ENCODE measurements around the gene MX1. TPM values are rescaled to one million over a fixed set of nuclear protein-coding genes. Genes with fewer than 3 reads are reported as not detected.

The MX1 gene
- total RNA-seq, 1 donor from 2014 or later: 420 TPM

DNA sequence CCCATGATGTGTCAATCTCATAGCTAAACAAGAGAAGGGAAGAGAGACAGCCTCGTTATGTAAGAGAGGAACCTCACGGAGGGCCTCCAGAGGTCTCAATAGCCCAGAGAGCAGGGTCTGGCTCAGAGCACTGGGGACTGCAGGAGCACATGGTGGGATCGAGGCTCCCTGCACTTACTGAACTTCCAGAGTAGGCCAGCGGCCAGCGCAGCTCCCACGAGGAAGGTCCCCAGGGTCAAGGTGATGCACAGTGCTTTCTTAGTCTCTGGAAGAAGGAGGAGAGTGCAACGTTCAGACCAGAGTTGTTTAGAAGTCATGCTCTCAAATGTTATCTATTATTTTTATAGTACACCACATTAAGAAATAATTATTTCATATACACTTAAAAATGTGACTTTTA, 63.3 kb downstream of the MX1 start:
- Histone ChIP-seq H2AFZ (ENCODE audit: low read depth, low read length) (no peak overlapping the region), H3K4me2 (ENCODE audit: low read length) (no peak overlapping the region), H3K9ac (ENCODE audit: low read length) (no peak overlapping the region), H3K79me2 (ENCODE audit: insufficient read depth, low read length) (no peaks in the 10 kb centered on the region), H3K4me1 (ENCODE audit: insufficient read depth, low read length) (peaks cover 16% of the 10 kb centered on the region), H3K27ac (ENCODE audit: low read depth, low read length) (no peak overlapping the region), H3K27me3 (ENCODE audit: insufficient read depth, low read length) (no peaks in the 10 kb centered on the region), H3K36me3 (ENCODE audit: insufficient read depth, low read length) (no peaks in the 10 kb centered on the region), H3K4me3 (ENCODE audit: insufficient read depth, low read depth, low read length) (no peak overlapping the region), H3K9me3 (ENCODE audit: insufficient read depth, low read depth, low read length) (no peaks in the 10 kb centered on the region), H4K20me1 (ENCODE audit: insufficient read depth, low read length) (no peaks in the 10 kb centered on the region)
- no peaks in the 10 kb centered on the region for H3K9me3 Mint-ChIP-seq (ENCODE audit: unreplicated experiment)
- H3K27me3 Mint-ChIP-seq (ENCODE audit: low read depth, unreplicated experiment): peaks cover 8% of the 10 kb centered on the region
- no peaks in the 10 kb centered on the region for H3K36me3 Mint-ChIP-seq (ENCODE audit: low read depth, unreplicated experiment)
- peaks cover 19% of the 10 kb centered on the region for H3K4me1 Mint-ChIP-seq (ENCODE audit: low read depth, unreplicated experiment)
- H3K27ac Mint-ChIP-seq (ENCODE audit: unreplicated experiment): no peak overlapping the region
- FAIRE-seq: no peak
- H3K4me3 Mint-ChIP-seq (ENCODE audit: unreplicated experiment): no peak overlapping the region
- TF ChIP-seq EZH2 (IDR thresholded peaks at IDR 0.05; ENCODE audit: insufficient read depth, low read length): no peak
- no peak for DNase-seq (ENCODE audit: low read depth)

DNA sequence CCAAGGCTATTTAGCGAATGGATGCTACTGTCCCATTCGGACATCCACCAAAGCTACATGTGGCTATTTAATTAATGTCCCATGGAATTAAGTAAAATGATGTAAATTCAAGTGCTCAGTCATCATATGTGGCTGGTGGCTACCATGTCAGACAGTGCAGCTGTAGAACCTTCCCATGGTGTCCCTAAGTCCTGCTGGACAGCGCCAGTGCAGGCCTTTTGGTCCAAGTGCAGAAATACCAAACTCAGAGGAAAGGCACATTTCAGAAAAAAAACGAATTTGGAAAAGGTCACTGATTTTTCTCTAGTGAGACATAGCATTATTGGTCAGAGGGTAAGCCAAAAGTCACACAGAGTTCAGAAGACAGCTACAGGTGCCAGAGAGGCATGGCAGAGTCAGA, 64.3 kb downstream of the MX1 start:
- DNase-seq (ENCODE audit: low read depth) (no peak), FAIRE-seq (no peak)
- Mint-ChIP-seq H3K36me3 (ENCODE audit: low read depth, unreplicated experiment) (no peaks in the 10 kb centered on the region), H3K4me1 (ENCODE audit: low read depth, unreplicated experiment) (peaks cover 19% of the 10 kb centered on the region), H3K9me3 (ENCODE audit: unreplicated experiment) (no peaks in the 10 kb centered on the region), H3K27me3 (ENCODE audit: low read depth, unreplicated experiment) (peaks cover 8% of the 10 kb centered on the region), H3K4me3 (ENCODE audit: unreplicated experiment) (no peak overlapping the region), H3K27ac (ENCODE audit: unreplicated experiment) (no peak overlapping the region)
- Histone ChIP-seq H3K4me1 (ENCODE audit: insufficient read depth, low read length) (peaks cover 16% of the 10 kb centered on the region), H3K79me2 (ENCODE audit: insufficient read depth, low read length) (no peaks in the 10 kb centered on the region), H3K9ac (ENCODE audit: low read length) (no peak overlapping the region), H3K27me3 (ENCODE audit: insufficient read depth, low read length) (no peaks in the 10 kb centered on the region), H3K4me3 (ENCODE audit: insufficient read depth, low read depth, low read length) (no peak overlapping the region), H3K9me3 (ENCODE audit: insufficient read depth, low read depth, low read length) (no peaks in the 10 kb centered on the region), H4K20me1 (ENCODE audit: insufficient read depth, low read length) (no peaks in the 10 kb centered on the region), H3K4me2 (ENCODE audit: low read length) (no peak overlapping the region), H3K27ac (ENCODE audit: low read depth, low read length) (no peak overlapping the region), H2AFZ (ENCODE audit: low read depth, low read length) (no peak overlapping the region), H3K36me3 (ENCODE audit: insufficient read depth, low read length) (no peaks in the 10 kb centered on the region)
- TF ChIP-seq, protein P1, sequence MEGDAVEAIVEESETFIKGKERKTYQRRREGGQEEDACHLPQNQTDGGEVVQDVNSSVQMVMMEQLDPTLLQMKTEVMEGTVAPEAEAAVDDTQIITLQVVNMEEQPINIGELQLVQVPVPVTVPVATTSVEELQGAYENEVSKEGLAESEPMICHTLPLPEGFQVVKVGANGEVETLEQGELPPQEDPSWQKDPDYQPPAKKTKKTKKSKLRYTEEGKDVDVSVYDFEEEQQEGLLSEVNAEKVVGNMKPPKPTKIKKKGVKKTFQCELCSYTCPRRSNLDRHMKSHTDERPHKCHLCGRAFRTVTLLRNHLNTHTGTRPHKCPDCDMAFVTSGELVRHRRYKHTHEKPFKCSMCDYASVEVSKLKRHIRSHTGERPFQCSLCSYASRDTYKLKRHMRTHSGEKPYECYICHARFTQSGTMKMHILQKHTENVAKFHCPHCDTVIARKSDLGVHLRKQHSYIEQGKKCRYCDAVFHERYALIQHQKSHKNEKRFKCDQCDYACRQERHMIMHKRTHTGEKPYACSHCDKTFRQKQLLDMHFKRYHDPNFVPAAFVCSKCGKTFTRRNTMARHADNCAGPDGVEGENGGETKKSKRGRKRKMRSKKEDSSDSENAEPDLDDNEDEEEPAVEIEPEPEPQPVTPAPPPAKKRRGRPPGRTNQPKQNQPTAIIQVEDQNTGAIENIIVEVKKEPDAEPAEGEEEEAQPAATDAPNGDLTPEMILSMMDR (IDR thresholded peaks at IDR 0.05; ENCODE audit: insufficient read depth, low read depth, low read length): no peak
- no peak for TF ChIP-seq EZH2 (IDR thresholded peaks at IDR 0.05; ENCODE audit: insufficient read depth, low read length)

DNA sequence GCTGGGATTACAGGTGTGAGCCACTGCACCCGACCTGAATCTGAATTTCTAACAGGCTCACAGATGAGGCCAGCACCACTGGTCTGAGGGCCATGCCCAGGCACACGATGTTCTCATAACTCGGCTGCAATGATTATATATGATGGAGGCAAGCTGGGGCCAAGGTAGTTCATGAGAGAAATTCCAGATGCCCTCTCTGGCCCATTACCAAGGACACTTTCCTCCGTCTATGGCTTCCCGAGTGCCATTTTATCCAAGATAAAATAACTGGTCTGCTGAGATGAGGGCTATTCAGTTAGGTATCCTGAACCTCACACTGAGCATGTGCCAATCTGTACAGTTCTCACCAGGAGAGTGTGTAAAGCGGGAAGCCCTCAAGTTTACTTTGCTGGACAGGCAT, 65.4 kb downstream of the MX1 start:
- H3K27ac Mint-ChIP-seq (ENCODE audit: unreplicated experiment): no peak overlapping the region
- no peaks in the 10 kb centered on the region for H4K20me1 ChIP-seq (ENCODE audit: insufficient read depth, low read length)

More for the DNA sequence above, 65.4 kb downstream of the MX1 start:
- H3K4me3 Mint-ChIP-seq (ENCODE audit: unreplicated experiment): no peak overlapping the region
- Histone ChIP-seq H3K27ac (ENCODE audit: low read depth, low read length) (no peak overlapping the region), H3K27me3 (ENCODE audit: insufficient read depth, low read length) (no peaks in the 10 kb centered on the region), H3K79me2 (ENCODE audit: insufficient read depth, low read length) (no peaks in the 10 kb centered on the region), H3K36me3 (ENCODE audit: insufficient read depth, low read length) (no peaks in the 10 kb centered on the region), H3K9me3 (ENCODE audit: insufficient read depth, low read depth, low read length) (no peaks in the 10 kb centered on the region), H3K9ac (ENCODE audit: low read length) (no peak overlapping the region), H3K4me1 (ENCODE audit: insufficient read depth, low read length) (peaks cover 5% of the 10 kb centered on the region), H3K4me3 (ENCODE audit: insufficient read depth, low read depth, low read length) (no peak overlapping the region), H3K4me2 (ENCODE audit: low read length) (no peak overlapping the region), H2AFZ (ENCODE audit: low read depth, low read length) (no peak overlapping the region)
- H3K36me3 Mint-ChIP-seq (ENCODE audit: low read depth, unreplicated experiment): no peaks in the 10 kb centered on the region
- no peak for TF ChIP-seq EZH2 (IDR thresholded peaks at IDR 0.05; ENCODE audit: insufficient read depth, low read length)
- TF ChIP-seq, protein P1 (IDR thresholded peaks at IDR 0.05; ENCODE audit: insufficient read depth, low read depth, low read length): no peak
- DNase-seq (ENCODE audit: low read depth) (no peak), FAIRE-seq (no peak)
- H3K9me3 Mint-ChIP-seq (ENCODE audit: unreplicated experiment): no peaks in the 10 kb centered on the region
- peaks cover 8% of the 10 kb centered on the region for H3K27me3 Mint-ChIP-seq (ENCODE audit: low read depth, unreplicated experiment)
- H3K4me1 Mint-ChIP-seq (ENCODE audit: low read depth, unreplicated experiment): peaks cover 12% of the 10 kb centered on the region
